Astrocyte (in vitro differentiated cells and primary cell): ENCODE results near the gene ASCL2.

Experiments
- CTCF ChIP-seq: IDR thresholded peaks from 2 replicates; pipeline ENCODE4 v1.5.1; 2011; ENCODE audit warnings: low read depth, mild to moderate bottlenecking, inconsistent platforms, low read length, moderate library complexity; ENCODE audit not compliant: insufficient read depth
- EZH2 ChIP-seq: IDR thresholded peaks from 2 replicates; pipeline ENCODE4 v1.6.1; 2012; ENCODE audit warnings: mild to moderate bottlenecking, low read length, inconsistent platforms; ENCODE audit not compliant: insufficient read depth

- no peak for TF ChIP-seq CTCF
- TF ChIP-seq EZH2, result no peak
Measured at GRCh38 chr11:2248242-2248641, 22.1 kb downstream of the ASCL2 start.
